Stimulated activated effector memory CD8-positive, alpha-beta T cell treated with anti-CD3 and anti-CD28 coated beads, Interleukin-12 subunit alpha, Interleukin-12 subunit beta, amount 100 ng/mL, for 72 hours (primary cell): ENCODE measurements around the gene PLCXD1.
A peak's percentile ranks its signal among the peaks of the same experiment; 100 is the strongest.
"Not testable (repeated sequence)": the region's sequence is repeated elsewhere in the genome, so short reads cannot be mapped to it uniquely, and the experiment has no call there.

Experiments
- ATAC-seq: fragments of 150-1000 bp; cut with Tn5 transposase; 2 replicates; pipeline ENCODE4 v1.10.0; 2021
- DNase-seq, 2 donors: peaks; one replicate each; pipeline ENCODE4 v3.0.0; 2021 to 2022; ENCODE audit warnings: low spot score in 2 of 2
- H3K27ac Mint-ChIP-seq: one replicate; pipeline ENCODE4 v1.8.0; 2022; ENCODE audit warnings: mild to moderate bottlenecking, mixed read lengths
- H3K36me3 Mint-ChIP-seq: one replicate; pipeline ENCODE4 v1.8.0; 2022; ENCODE audit warnings: mild to moderate bottlenecking, mixed read lengths
- H3K4me1 Mint-ChIP-seq: one replicate; pipeline ENCODE4 v1.8.0; 2022; ENCODE audit warnings: mixed read lengths
- H3K4me3 Mint-ChIP-seq: one replicate; pipeline ENCODE4 v1.8.0; 2022; ENCODE audit warnings: mild to moderate bottlenecking, mixed read lengths
- H3K9me3 Mint-ChIP-seq: one replicate; pipeline ENCODE4 v1.8.0; 2022; ENCODE audit warnings: mixed read lengths

Gene PLCXD1

GRCh38 chrX:276581-277201 is 4.5 kb upstream of the PLCXD1 start:
- no peaks in the 10 kb centered on the region for H3K9me3 Mint-ChIP-seq
- peaks cover 6% of the 10 kb centered on the region for H3K4me1 Mint-ChIP-seq
- H3K4me3 Mint-ChIP-seq = peak overlapping the region; percentile 77
- peak; percentile 79 for ATAC-seq
- no peak for DNase-seq
- no peaks in the 10 kb centered on the region for H3K36me3 Mint-ChIP-seq
- H3K27ac Mint-ChIP-seq = peak overlapping the region; percentile 40

- not testable (repeated sequence) for DNase-seq, ATAC-seq, H3K4me3 Mint-ChIP-seq, H3K4me1 Mint-ChIP-seq, H3K9me3 Mint-ChIP-seq, H3K36me3 Mint-ChIP-seq
- peak overlapping the region; percentile 71 for H3K27ac Mint-ChIP-seq
Measured at GRCh38 chrX:279757-280604, 1.2 kb upstream of the PLCXD1 start.

- not testable (repeated sequence) for H3K4me1 Mint-ChIP-seq, DNase-seq, H3K4me3 Mint-ChIP-seq, H3K9me3 Mint-ChIP-seq, H3K36me3 Mint-ChIP-seq, H3K27ac Mint-ChIP-seq, ATAC-seq
Measured at GRCh38 chrX:280722-281121, 459 bp upstream of the PLCXD1 start.

- H3K9me3 Mint-ChIP-seq, H3K4me1 Mint-ChIP-seq, DNase-seq, ATAC-seq, H3K27ac Mint-ChIP-seq: not testable (repeated sequence)
- Mint-ChIP-seq H3K4me3 (peak overlapping the region; percentile 75), H3K36me3 (peaks cover 10% of the 10 kb centered on the region)
Measured at GRCh38 chrX:282000-282681, 960 bp downstream of the PLCXD1 start.

GRCh38 chrX:283115-283845 is 2.1 kb downstream of the PLCXD1 start:
- Mint-ChIP-seq H3K4me1 (peaks cover 8% of the 10 kb centered on the region), H3K27ac (peak overlapping the region; percentile 91), H3K9me3 (no peaks in the 10 kb centered on the region), H3K36me3 (peaks cover 10% of the 10 kb centered on the region), H3K4me3 (peak overlapping the region; percentile 75)
- ATAC-seq = peak; percentile 100
- DNase-seq = peak; percentile 66 to 95

- ATAC-seq (no peak), DNase-seq (no peak)
- Mint-ChIP-seq H3K9me3 (no peaks in the 10 kb centered on the region), H3K27ac (no peak overlapping the region), H3K4me3 (no peak overlapping the region), H3K4me1 (peaks cover 8% of the 10 kb centered on the region), H3K36me3 (peaks cover 25% of the 10 kb centered on the region)
Measured at GRCh38 chrX:285076-285677, 4.0 kb downstream of the PLCXD1 start.

GRCh38 chrX:287670-288069 is 6.5 kb downstream of the PLCXD1 start:
- Mint-ChIP-seq H3K4me3 (no peak overlapping the region), H3K36me3 (peaks cover 46% of the 10 kb centered on the region), H3K4me1 (peaks cover 8% of the 10 kb centered on the region), H3K27ac (no peak overlapping the region), H3K9me3 (no peaks in the 10 kb centered on the region)
- no peak for ATAC-seq
- DNase-seq = no peak

- H3K4me1 Mint-ChIP-seq = peaks cover 8% of the 10 kb centered on the region
- peaks cover 55% of the 10 kb centered on the region for H3K36me3 Mint-ChIP-seq
- H3K9me3 Mint-ChIP-seq = no peaks in the 10 kb centered on the region
- no peak overlapping the region for H3K27ac Mint-ChIP-seq
- no peak for DNase-seq
- ATAC-seq = no peak
- no peak overlapping the region for H3K4me3 Mint-ChIP-seq
Measured at GRCh38 chrX:288561-288991, 7.4 kb downstream of the PLCXD1 start.

- ATAC-seq (no peak), DNase-seq (no peak)
- Mint-ChIP-seq H3K27ac (no peak overlapping the region), H3K4me3 (no peak overlapping the region), H3K4me1 (peaks cover 8% of the 10 kb centered on the region), H3K9me3 (no peaks in the 10 kb centered on the region), H3K36me3 (peaks cover 65% of the 10 kb centered on the region)
Measured at GRCh38 chrX:290476-291166, 9.4 kb downstream of the PLCXD1 start.

- Mint-ChIP-seq H3K9me3 (no peaks in the 10 kb centered on the region), H3K36me3 (peaks cover 63% of the 10 kb centered on the region), H3K4me1 (peaks cover 4% of the 10 kb centered on the region), H3K27ac (no peak overlapping the region), H3K4me3 (no peak overlapping the region)
- peak in 1 of 2 donors; percentile 44 for DNase-seq
- no peak for ATAC-seq
Measured at GRCh38 chrX:291411-291901, 10.3 kb downstream of the PLCXD1 start.

GRCh38 chrX:292900-293897 is 12.0 kb downstream of the PLCXD1 start:
- no peak overlapping the region for H3K4me3 Mint-ChIP-seq
- ATAC-seq (no peak), DNase-seq (peak in 1 of 2 donors; percentile 49)
- H3K27ac Mint-ChIP-seq = no peak overlapping the region
- no peaks in the 10 kb centered on the region for H3K4me1 Mint-ChIP-seq
- peaks cover 67% of the 10 kb centered on the region for H3K36me3 Mint-ChIP-seq
- no peaks in the 10 kb centered on the region for H3K9me3 Mint-ChIP-seq

GRCh38 chrX:295136-295535 is 14.0 kb downstream of the PLCXD1 start:
- DNase-seq (no peak), ATAC-seq (no peak)
- H3K4me3 Mint-ChIP-seq = no peak overlapping the region
- no peak overlapping the region for H3K27ac Mint-ChIP-seq
- H3K9me3 Mint-ChIP-seq = no peaks in the 10 kb centered on the region
- no peaks in the 10 kb centered on the region for H3K4me1 Mint-ChIP-seq
- peaks cover 55% of the 10 kb centered on the region for H3K36me3 Mint-ChIP-seq

GRCh38 chrX:298993-299392 is 17.8 kb downstream of the PLCXD1 start:
- Mint-ChIP-seq H3K36me3 (peaks cover 58% of the 10 kb centered on the region), H3K4me1 (no peaks in the 10 kb centered on the region), H3K9me3 (no peaks in the 10 kb centered on the region)

More at GRCh38 chrX:298993-299392, 17.8 kb downstream of the PLCXD1 start:
- no peak for DNase-seq
- no peak overlapping the region for H3K27ac Mint-ChIP-seq
- ATAC-seq = no peak
- no peak overlapping the region for H3K4me3 Mint-ChIP-seq
